ENCODE data around the gene PBX1. TPM values are rescaled to one million over a fixed set of nuclear protein-coding genes. Genes with fewer than 3 reads are reported as not detected.

The PBX1 gene
- polyA plus RNA-seq, 1 donor (not counting 4 experiments of a cell fraction or from before 2014, with no cell fraction given), result 2.2 TPM

DNA sequence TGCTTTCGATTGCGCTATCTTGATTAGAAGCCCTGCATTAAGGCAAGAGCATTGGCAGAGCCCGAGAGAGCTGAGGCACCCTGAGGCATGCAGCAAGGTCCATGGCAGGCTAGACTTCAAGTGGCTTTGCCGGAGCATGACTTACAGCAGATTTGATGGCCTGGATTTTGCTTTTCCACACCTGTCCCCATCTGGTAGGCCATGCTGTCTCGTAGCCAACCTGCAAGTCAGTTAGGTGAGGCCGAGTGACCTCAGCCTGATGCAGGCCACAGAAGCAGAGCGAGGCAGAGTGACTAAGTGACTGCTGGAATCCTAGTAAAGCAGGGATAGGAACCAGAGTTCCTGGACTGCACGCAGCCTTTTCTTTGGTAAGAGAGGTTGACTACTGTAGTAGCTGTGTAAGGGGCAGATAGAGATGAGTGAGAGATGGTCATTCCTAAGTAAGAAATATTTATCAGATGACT lies 148.9 kb downstream of the PBX1 start:
- dilution Hi-C loops (cut with MboI; ENCODE audit: extremely low pct_ligation_motif_present, low sequenced_read_pairs), result no loop called here

DNA sequence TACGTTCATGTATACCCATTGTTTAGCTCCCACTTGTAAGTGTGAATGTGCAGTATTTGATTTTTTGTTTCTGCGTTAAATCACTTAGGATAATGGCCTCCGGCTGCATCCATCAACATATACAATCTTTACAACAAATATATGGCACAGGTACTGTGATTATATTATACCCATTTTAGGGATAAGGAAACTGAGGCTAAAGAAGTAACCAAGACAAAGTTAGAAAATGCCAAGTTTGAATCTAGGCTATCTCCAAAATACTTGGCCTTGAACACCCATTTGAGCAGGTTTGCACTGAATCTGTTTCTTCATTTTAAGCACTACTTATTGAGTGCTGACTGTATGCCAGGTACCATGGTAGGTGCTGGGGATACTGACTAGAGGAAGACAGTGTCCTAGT lies 149.6 kb downstream of the PBX1 start:
- Histone ChIP-seq H4K20me1 (ENCODE audit: control insufficient read depth, extremely low read depth, insufficient read depth, low read length) (no peaks in the 10 kb centered on the region), H3K27me3 (ENCODE audit: control insufficient read depth, extremely low read depth, insufficient read depth, low read length) (no peaks in the 10 kb centered on the region), H3K9me3 (ENCODE audit: control insufficient read depth, low read depth, low read length) (no peaks in the 10 kb centered on the region), H3K27ac (ENCODE audit: control insufficient read depth, insufficient read depth, low read length) (no peak overlapping the region), H3K4me2 (ENCODE audit: control insufficient read depth, extremely low read depth, insufficient read depth, low read depth, low read length) (no peak overlapping the region), H2AFZ (ENCODE audit: control insufficient read depth, low read length) (no peak overlapping the region), H3K4me3 (ENCODE audit: control insufficient read depth in 2 of 3, extremely low read depth in 1 of 3, insufficient read depth in 2 of 3, low read depth in 1 of 3, low read length in 3 of 3) (no peak overlapping the region), H3K9ac (ENCODE audit: control insufficient read depth, extremely low read depth, insufficient read depth, low read length) (no peak overlapping the region), H3K9me1 (ENCODE audit: control insufficient read depth, extremely low read depth, insufficient read depth, low read length) (no peaks in the 10 kb centered on the region), H3K36me3 (ENCODE audit: control insufficient read depth in 2 of 2, extremely low read depth in 1 of 2, insufficient read depth in 2 of 2, low read length in 2 of 2) (no peaks in the 10 kb centered on the region), H3K4me1 (ENCODE audit: control insufficient read depth, extremely low read depth, insufficient read depth, low read length) (peaks cover 36% of the 10 kb centered on the region), H3K79me2 (ENCODE audit: control insufficient read depth, insufficient read depth, low read length) (no peaks in the 10 kb centered on the region)
- dilution Hi-C loops (cut with MboI; ENCODE audit: extremely low pct_ligation_motif_present, low sequenced_read_pairs), result no loop called here
- peak; percentile 9 for FAIRE-seq
- DNase-seq (ENCODE audit: low read depth, low spot score), result no peak
- TF ChIP-seq, protein P1, sequence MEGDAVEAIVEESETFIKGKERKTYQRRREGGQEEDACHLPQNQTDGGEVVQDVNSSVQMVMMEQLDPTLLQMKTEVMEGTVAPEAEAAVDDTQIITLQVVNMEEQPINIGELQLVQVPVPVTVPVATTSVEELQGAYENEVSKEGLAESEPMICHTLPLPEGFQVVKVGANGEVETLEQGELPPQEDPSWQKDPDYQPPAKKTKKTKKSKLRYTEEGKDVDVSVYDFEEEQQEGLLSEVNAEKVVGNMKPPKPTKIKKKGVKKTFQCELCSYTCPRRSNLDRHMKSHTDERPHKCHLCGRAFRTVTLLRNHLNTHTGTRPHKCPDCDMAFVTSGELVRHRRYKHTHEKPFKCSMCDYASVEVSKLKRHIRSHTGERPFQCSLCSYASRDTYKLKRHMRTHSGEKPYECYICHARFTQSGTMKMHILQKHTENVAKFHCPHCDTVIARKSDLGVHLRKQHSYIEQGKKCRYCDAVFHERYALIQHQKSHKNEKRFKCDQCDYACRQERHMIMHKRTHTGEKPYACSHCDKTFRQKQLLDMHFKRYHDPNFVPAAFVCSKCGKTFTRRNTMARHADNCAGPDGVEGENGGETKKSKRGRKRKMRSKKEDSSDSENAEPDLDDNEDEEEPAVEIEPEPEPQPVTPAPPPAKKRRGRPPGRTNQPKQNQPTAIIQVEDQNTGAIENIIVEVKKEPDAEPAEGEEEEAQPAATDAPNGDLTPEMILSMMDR (optimal IDR thresholded peaks at IDR 0.05 in 1 of 3, IDR thresholded peaks at IDR 0.05 in 1 of 3, conservative IDR thresholded peaks at IDR 0.05 in 1 of 3; ENCODE audit: extremely low read depth in 1 of 3, insufficient read depth in 2 of 3, low read length in 3 of 3), result no peak
- TF ChIP-seq EZH2 (IDR thresholded peaks at IDR 0.05; ENCODE audit: low read length), result no peak

More for the DNA sequence above, 148.9 kb downstream of the PBX1 start:
- H3K27ac ChIP-seq (ENCODE audit: control insufficient read depth, insufficient read depth, low read length), result peak overlapping the region; percentile 55
- no peaks in the 10 kb centered on the region for H4K20me1 ChIP-seq (ENCODE audit: control insufficient read depth, extremely low read depth, insufficient read depth, low read length)
- no peaks in the 10 kb centered on the region for H3K27me3 ChIP-seq (ENCODE audit: control insufficient read depth, extremely low read depth, insufficient read depth, low read length)
- no peak overlapping the region for H3K9ac ChIP-seq (ENCODE audit: control insufficient read depth, extremely low read depth, insufficient read depth, low read length)
- peak overlapping the region; percentile 69 for H3K4me2 ChIP-seq (ENCODE audit: control insufficient read depth, extremely low read depth, insufficient read depth, low read depth, low read length)
- no peak for DNase-seq (ENCODE audit: low read depth, low spot score)
- H2AFZ ChIP-seq (ENCODE audit: control insufficient read depth, low read length), result peak overlapping the region; percentile 71
- H3K9me3 ChIP-seq (ENCODE audit: control insufficient read depth, low read depth, low read length), result no peaks in the 10 kb centered on the region
- no peaks in the 10 kb centered on the region for H3K36me3 ChIP-seq (ENCODE audit: control insufficient read depth in 2 of 2, extremely low read depth in 1 of 2, insufficient read depth in 2 of 2, low read length in 2 of 2)
- H3K9me1 ChIP-seq (ENCODE audit: control insufficient read depth, extremely low read depth, insufficient read depth, low read length), result no peaks in the 10 kb centered on the region
- FAIRE-seq, result peak; percentile 86
- H3K4me3 ChIP-seq (ENCODE audit: control insufficient read depth in 2 of 3, extremely low read depth in 1 of 3, insufficient read depth in 2 of 3, low read depth in 1 of 3, low read length in 3 of 3), result no peak overlapping the region
- TF ChIP-seq EZH2 (IDR thresholded peaks at IDR 0.05; ENCODE audit: low read length), result no peak
- TF ChIP-seq, protein P1 (optimal IDR thresholded peaks at IDR 0.05 in 1 of 3, IDR thresholded peaks at IDR 0.05 in 1 of 3, conservative IDR thresholded peaks at IDR 0.05 in 1 of 3; ENCODE audit: extremely low read depth in 1 of 3, insufficient read depth in 2 of 3, low read length in 3 of 3), result no peak
- no peaks in the 10 kb centered on the region for H3K79me2 ChIP-seq (ENCODE audit: control insufficient read depth, insufficient read depth, low read length)
- peaks cover 35% of the 10 kb centered on the region for H3K4me1 ChIP-seq (ENCODE audit: control insufficient read depth, extremely low read depth, insufficient read depth, low read length)
